HCT116 (cell line): Measurements from ENCODE around the gene FASN. TPM values are rescaled to one million over a fixed set of nuclear protein-coding genes. Genes with fewer than 3 reads are reported as not detected.
A peak's percentile ranks its signal among the peaks of the same experiment; 100 is the strongest.

Source experiments
- ATAC-seq: fragments of 200-7000 bp; cut with Tn5 transposase; 2 replicates; pipeline ENCODE4 v1.9.1; 2020; ENCODE audit warnings: mild to moderate bottlenecking, moderate library complexity
- BruUV-seq: library from RNA; stranded (reverse); fragments of 400-500 nt; replicated peaks from 2 replicates; lab custom pipeline; 2021; lab: Mats Ljungman, UMichigan
- CTCF ChIA-PET: fragments of 300-600 bp; sonication (Branson Sonifier 250); formaldehyde crosslinking; loops from one replicate; lab custom pipeline; 2021; ENCODE audit warnings: antibody characterized with exemption; lab: Charles Lee
- POLR2A ChIA-PET: fragments of 300-600, 350-600 bp; sonication (Branson Sonifier 250); formaldehyde crosslinking; loops from one replicate; lab custom pipeline; 2021; ENCODE audit warnings: antibody characterized with exemption; lab: Charles Lee
- RAD21 ChIA-PET, 2 experiments: fragments of 300-600 bp; sonication (Branson Sonifier 250); formaldehyde crosslinking; loops; one replicate each; lab custom pipeline; 2023; ENCODE audit warnings: low total read pairs in 2 of 2; ENCODE audit not compliant: uncharacterized antibody in 2 of 2, unreplicated experiment in 2 of 2, low non-redundant PET in 1 of 2; lab: Charles Lee
- DNase-seq: peaks from one replicate; pipeline ENCODE4 v3.0.0-alpha.2; 2010; ENCODE audit warnings: low read depth, low spot score
- H2AFZ ChIP-seq: fragments of 200-600 bp; shearing (Covaris generic), sonication (generic); 2 replicates; pipeline ENCODE4 v1.6.1; 2017; ENCODE audit warnings: low read depth, mixed run types, mixed read lengths, antibody characterized with exemption, low read length; ENCODE audit not compliant: poor library complexity, severe bottlenecking
- H3K27ac ChIP-seq: 2 replicates; pipeline ENCODE4 v1.5.1; 2012; ENCODE audit warnings: low read depth, low read length
- H3K27me3 ChIP-seq: fragments of 200-600 bp; sonication (generic); 2 replicates; pipeline ENCODE4 v1.6.1; 2016; ENCODE audit warnings: mixed run types, low read length, mixed read lengths; ENCODE audit not compliant: insufficient read depth
- H3K36me3 ChIP-seq, 2 experiments: fragments of 200-500 bp in 1 of 2; fragments of 200-600 bp in 1 of 2; sonication (Bioruptor generic) in 1 of 2; sonication (generic) in 1 of 2; 2 replicates each; pipeline versions ENCODE4 v1.5.1 to v1.6.1; 2014 to 2016; ENCODE audit warnings: low read length in 2 of 2, inconsistent platforms in 1 of 2, mixed read lengths in 1 of 2, mixed run types in 1 of 2; ENCODE audit not compliant: insufficient read depth in 2 of 2, control insufficient read depth in 1 of 2
- H3K4me1 ChIP-seq, 2 experiments: fragments of 200-600 bp in 1 of 2; sonication (generic) in 1 of 2; 2 replicates each; pipeline versions ENCODE4 v1.5.1 to v1.6.1; 2012 to 2017; ENCODE audit warnings: low read length in 2 of 2, inconsistent platforms in 1 of 2, mild to moderate bottlenecking in 1 of 2, mixed read lengths in 1 of 2, mixed run types in 1 of 2, moderate library complexity in 1 of 2; ENCODE audit not compliant: insufficient read depth in 2 of 2, control insufficient read depth in 1 of 2
- H3K4me2 ChIP-seq: fragments of 200-600 bp; sonication (generic); 2 replicates; pipeline ENCODE4 v1.6.1; 2017; ENCODE audit warnings: mixed run types, low read length, mixed read lengths
- H3K4me3 ChIP-seq, 2 experiments: fragments of 200-600 bp in 1 of 2; sonication (generic) in 1 of 2; replicated peaks in 1 of 2; 2 replicates each; pipeline ENCODE4 v1.5.1; 2011 to 2016; ENCODE audit warnings: low read length in 2 of 2, control low read depth in 1 of 2, low read depth in 1 of 2, mild to moderate bottlenecking in 1 of 2, mixed read lengths in 1 of 2, mixed run types in 1 of 2
- H3K79me2 ChIP-seq: fragments of 200-600 bp; sonication (generic); 2 replicates; pipeline ENCODE4 v1.6.1; 2017; ENCODE audit warnings: mild to moderate bottlenecking, mixed run types, low read length, moderate library complexity, mixed read lengths; ENCODE audit not compliant: insufficient read depth
- H3K9ac ChIP-seq: fragments of 200-600 bp; sonication (generic); 2 replicates; pipeline ENCODE4 v1.6.1; 2016; ENCODE audit warnings: low read length, mixed read lengths
- H3K9me2 ChIP-seq: fragments of 200-600 bp; sonication (generic), shearing (Covaris generic); 2 replicates; pipeline ENCODE4 v1.6.1; 2017; ENCODE audit warnings: mixed run types, mild to moderate bottlenecking, moderate library complexity; ENCODE audit not compliant: insufficient read depth
- H3K9me3 ChIP-seq, 2 experiments: fragments of 200-500 bp in 1 of 2; fragments of 200-600 bp in 1 of 2; sonication (Bioruptor generic) in 1 of 2; sonication (generic) in 1 of 2; 2 replicates each; pipeline ENCODE4 v1.6.1; 2014 to 2017; ENCODE audit warnings: low read length in 2 of 2, mixed read lengths in 2 of 2, inconsistent platforms in 1 of 2, low read depth in 1 of 2, mild to moderate bottlenecking in 1 of 2, mixed run types in 1 of 2, moderate library complexity in 1 of 2; ENCODE audit not compliant: control insufficient read depth in 1 of 2, insufficient read depth in 1 of 2
- H4K20me1 ChIP-seq: fragments of 200-600 bp; sonication (generic), shearing (Covaris generic); 2 replicates; pipeline ENCODE4 v1.6.1; 2017; ENCODE audit warnings: mixed run types, mild to moderate bottlenecking, moderate library complexity; ENCODE audit not compliant: insufficient read depth
- ATF3 ChIP-seq: IDR thresholded peaks from 2 replicates; pipeline ENCODE4 v1.6.1; 2012
- CBX3 ChIP-seq: IDR thresholded peaks from 2 replicates; pipeline ENCODE4 v1.6.1; 2012; ENCODE audit warnings: low read depth
- CEBPB ChIP-seq: IDR thresholded peaks from 2 replicates; pipeline ENCODE4 v1.6.1; 2012; ENCODE audit warnings: low read depth
- CTCF ChIP-seq, 3 experiments: fragments of 200-600 bp in 1 of 3; sonication (generic) in 1 of 3; IDR thresholded peaks in 2 of 3; conservative IDR thresholded peaks in 1 of 3; 2 replicates each; pipeline ENCODE4 v1.5.1; 2012 to 2017; ENCODE audit warnings: low read depth in 2 of 3, low read length in 2 of 3, antibody characterized with exemption in 1 of 3, borderline replicate concordance in 1 of 3, control low read depth in 1 of 3, mild to moderate bottlenecking in 1 of 3, mixed read lengths in 1 of 3, mixed run types in 1 of 3, moderate library complexity in 1 of 3; ENCODE audit not compliant: insufficient read depth in 1 of 3
- EGR1 ChIP-seq: IDR thresholded peaks from 2 replicates; pipeline ENCODE4 v1.6.1; 2012; ENCODE audit warnings: low read depth
- ELF1 ChIP-seq: IDR thresholded peaks from 2 replicates; pipeline ENCODE4 v1.6.1; 2012; ENCODE audit warnings: low read depth, borderline replicate concordance
- EZH2 ChIP-seq: fragments of 200-600 bp; sonication (generic); IDR thresholded peaks from 2 replicates; pipeline ENCODE4 v1.6.1; 2017; ENCODE audit warnings: antibody characterized with exemption, mixed run types
- EZH2phosphoT487 ChIP-seq: fragments of 200-600 bp; IDR thresholded peaks from 2 replicates; pipeline ENCODE4 v1.6.1; 2018; ENCODE audit warnings: antibody characterized with exemption, borderline replicate concordance
- FOSL1 ChIP-seq: IDR thresholded peaks from 2 replicates; pipeline ENCODE4 v1.6.1; 2012; ENCODE audit warnings: low read depth
- JUND ChIP-seq: IDR thresholded peaks from 2 replicates; pipeline ENCODE4 v1.6.1; 2012
- MAX ChIP-seq: IDR thresholded peaks from 2 replicates; pipeline ENCODE4 v1.6.1; 2012
- POLR2A ChIP-seq: IDR thresholded peaks from 2 replicates; pipeline ENCODE4 v1.7.0; 2011; ENCODE audit warnings: borderline replicate concordance; ENCODE audit not compliant: insufficient read depth, insufficient read length; ENCODE audit errors: extremely low read depth
- POLR2AphosphoS5 ChIP-seq: IDR thresholded peaks from 2 replicates; pipeline ENCODE4 v1.6.1; 2011; ENCODE audit warnings: mild to moderate bottlenecking, low read depth, low read length, moderate library complexity
- RAD21 ChIP-seq: IDR thresholded peaks from 2 replicates; pipeline ENCODE4 v1.6.1; 2012; ENCODE audit warnings: low read depth, mild to moderate bottlenecking
- REST ChIP-seq: IDR thresholded peaks from 2 replicates; pipeline ENCODE4 v1.6.1; 2012; ENCODE audit warnings: low read depth
- SIN3A ChIP-seq: IDR thresholded peaks from 2 replicates; pipeline ENCODE4 v1.6.1; 2012; ENCODE audit warnings: low read depth
- SP1 ChIP-seq: IDR thresholded peaks from 2 replicates; pipeline ENCODE4 v1.6.1; 2012; ENCODE audit warnings: low read depth
- SRF ChIP-seq: IDR thresholded peaks from 2 replicates; pipeline ENCODE4 v1.6.1; 2012; ENCODE audit warnings: low read depth
- TCF7L2 ChIP-seq: IDR thresholded peaks from 2 replicates; pipeline ENCODE4 v1.7.0; 2011; ENCODE audit warnings: borderline replicate concordance, inconsistent platforms; ENCODE audit not compliant: insufficient read depth, insufficient read length; ENCODE audit errors: extremely low read depth
- ZBTB33 ChIP-seq: IDR thresholded peaks from 2 replicates; pipeline ENCODE4 v1.6.1; 2011; ENCODE audit warnings: mild to moderate bottlenecking, low read length, moderate library complexity; ENCODE audit not compliant: insufficient replicate concordance; ENCODE audit errors: extremely low read depth
- ZFX ChIP-seq: fragments of 450-650 bp; IDR thresholded peaks from 2 replicates; pipeline ENCODE4 v1.6.1; 2017
- intact Hi-C: fragments of 100-400 bp; cut with micrococcal nuclease; formaldehyde crosslinking; loops from 2 replicates; pipeline ENCODE4 v1.10.0; 2022
- total RNA-seq: library from RNA; stranded (reverse); gene quantifications from one replicate; pipeline ENCODE4 v1.2.1, GENCODE V29; 2021; ENCODE audit not compliant: unreplicated experiment

Gene FASN
- total RNA-seq, 1 experiment from 2014 or later: 754 TPM

GRCh38 chr17:82065638-82066303 is 32.3 kb downstream of the FASN start, which contains the start of gene DUS1L:
Gene DUS1L, minus strand, starts transcription at chr17:82065804. Its CDS starts 745 bp downstream, at chr17:82065059.
- ChIA-PET CTCF (no interaction called here), POLR2A (no interaction called here), RAD21 (no interaction called here)
- peak within 1 kb of the TSS; percentile 68 for H2AFZ ChIP-seq
- H3K36me3 ChIP-seq: peaks cover 14 to 34% of the 10 kb centered on the region in 2 experiments; a peak in 3 of 4 replicates
- no peaks in the 10 kb centered on the region for H3K27me3 ChIP-seq
- intact Hi-C loops: no loop called here
- H3K79me2 ChIP-seq: peaks cover 35% of the 10 kb centered on the region
- no peaks in the 10 kb centered on the region for H4K20me1 ChIP-seq
- peak within 1 kb of the TSS; percentile 96 to 100 for H3K4me3 ChIP-seq
- ATAC-seq (peak; percentile 71), DNase-seq (no peak)
- peak within 1 kb of the TSS; percentile 89 for H3K27ac ChIP-seq
- peak within 1 kb of the TSS; percentile 100 for H3K4me2 ChIP-seq
- H3K9me2 ChIP-seq: no peaks in the 10 kb centered on the region
- peak within 1 kb of the TSS; percentile 100 for H3K9ac ChIP-seq
- no peaks in the 10 kb centered on the region for H3K9me3 ChIP-seq
- peaks cover 11 to 22% of the 10 kb centered on the region in 2 experiments; a peak in 3 of 4 replicates for H3K4me1 ChIP-seq
- TSS peak; percentile 81 for BruUV-seq
- TF ChIP-seq ELF1 (no peak), EGR1 (no peak), CTCF (IDR thresholded peaks at IDR 0.05 in 2 of 3, conservative IDR thresholded peaks at IDR 0.05 in 1 of 3; ENCODE audit: borderline replicate concordance in 1 of 3, insufficient read depth in 1 of 3, low read depth in 2 of 3, low read length in 2 of 3) (no peak), SRF (no peak; the same call in 1 of the 2 replicates), EZH2 (no peak), POLR2AphosphoS5 (peak; percentile 49; the same call in 1 of the 2 replicates), JUND (no peak), SP1 (no peak; the same call in 1 of the 2 replicates), ATF3 (no peak), RAD21 (no peak), FOSL1 (no peak), EZH2phosphoT487 (no peak), CBX3 (no peak), POLR2A (peak; percentile 87), ZBTB33 (no peak), SIN3A (peak; percentile 80; the same call in 1 of the 2 replicates), ZFX (peak; percentile 99), CEBPB (no peak), TCF7L2 (peak; percentile 75), REST (no peak), MAX (peak; percentile 80)
